ENCODE measurements around the gene NUB1. TPM values are rescaled to one million over a fixed set of nuclear protein-coding genes. Genes with fewer than 3 reads are reported as not detected.

The NUB1 gene
- total RNA-seq (2022; extraction: Qiagen RNA extraction): 39.1 to 45.2 TPM (median 42.4 TPM) in 5 replicates

GRCh38 chr7:151341357-151342101 is at the start of gene NUB1:
TSS of gene NUB1 (plus strand) at chr7:151341812. CDS start at chr7:151345350, 3,538 bp downstream.

GRCh38 chr7:151409667-151410404 is 68.2 kb downstream of the NUB1 start, which contains the start of gene WDR86:
TSS of gene WDR86 (minus strand) at chr7:151410038. CDS start at chr7:151409589, 449 bp downstream.

Other genes with a start within 250 kb of the NUB1 start
- 0.09 to 0.22 TPM (median 0.13 TPM) in 4 of 5 replicates, not detected in the other for gene GBX1, start 174.1 kb upstream of the NUB1 start, total RNA-seq (2022; extraction: Qiagen RNA extraction)
- not detected in 5 replicates for gene ASB10, start 154.6 kb upstream of the NUB1 start, total RNA-seq (2022; extraction: Qiagen RNA extraction)
- not detected in 5 replicates for gene H2BK1, start 131.3 kb upstream of the NUB1 start, total RNA-seq (2022; extraction: Qiagen RNA extraction)
- gene ABCF2, start 114.6 kb upstream of the NUB1 start, total RNA-seq (2022; extraction: Qiagen RNA extraction): 53.6 to 63.8 TPM (median 60.7 TPM) in 5 replicates
- gene CHPF2, start 109.3 kb upstream of the NUB1 start, total RNA-seq (2022; extraction: Qiagen RNA extraction): 31.9 to 48.5 TPM (median 41.8 TPM) in 5 replicates
- gene SMARCD3, start 93.1 kb upstream of the NUB1 start, total RNA-seq (2022; extraction: Qiagen RNA extraction): 7.5 to 9.0 TPM (median 8.6 TPM) in 5 replicates
- 0.11 to 0.26 TPM (median 0.18 TPM) in 4 of 5 replicates, not detected in the other for gene WDR86, start 68.2 kb downstream of the NUB1 start, total RNA-seq (2022; extraction: Qiagen RNA extraction)
- gene CRYGN, start 98.3 kb downstream of the NUB1 start, total RNA-seq (2022; extraction: Qiagen RNA extraction): not detected in 5 replicates
- 110 to 157 TPM (median 140 TPM) in 5 replicates for gene RHEB, start 178.1 kb downstream of the NUB1 start, total RNA-seq (2022; extraction: Qiagen RNA extraction)

All from A549 treated with dexamethasone at 1 μM for 4 hours (cell line).